HEK293T (cell line): ENCODE data around the gene SLC22A6.

Experiments used
- CTBP1 ChIP-seq: fragments of 450-650 bp; IDR thresholded peaks from 2 replicates; pipeline ENCODE4 v1.6.1; 2016; ENCODE audit warnings: borderline replicate concordance
- FOXK2 ChIP-seq: fragments of 450-650 bp; IDR thresholded peaks from 2 replicates; pipeline ENCODE4 v1.6.1; 2016; ENCODE audit warnings: mild to moderate bottlenecking
- FOXM1 ChIP-seq: fragments of 450-650 bp; IDR thresholded peaks from 2 replicates; pipeline ENCODE4 v1.6.1; 2017; ENCODE audit warnings: mild to moderate bottlenecking, borderline replicate concordance
- L3MBTL2 ChIP-seq: fragments of 450-650 bp; conservative IDR thresholded peaks from 2 replicates; pipeline ENCODE4 v1.6.1; 2016; ENCODE audit warnings: mild to moderate bottlenecking

GRCh38 chr11:62976109-62976508 lies 8.7 kb downstream of the SLC22A6 start:
- no peak for TF ChIP-seq FOXM1
- TF ChIP-seq CTBP1: no peak
- no peak for TF ChIP-seq FOXK2
- no peak for TF ChIP-seq L3MBTL2
